SK-N-SH (cell line): Measurements from ENCODE around the gene IGFBP3. TPM values are rescaled to one million over a fixed set of nuclear protein-coding genes. Genes with fewer than 3 reads are reported as not detected.

ENCODE experiments used
- CTCF ChIA-PET: fragments of 300-600, 350-600 bp; formaldehyde crosslinking; extraction: SDS; loops from one replicate; lab custom pipeline; 2021; lab: Yijun Ruan, JAX
- POLR2A ChIA-PET: fragments of 350-600 bp; sonication (Branson Sonifier 250); formaldehyde crosslinking; extraction: SDS; loops from one replicate; lab custom pipeline; 2020; ENCODE audit warnings: antibody characterized with exemption, inconsistent platforms; lab: Yijun Ruan, JAX
- DNase-seq: peaks from one replicate; pipeline ENCODE4 v3.0.0; 2012
- H2AFZ ChIP-seq: fragments of 200-600 bp; sonication (generic); 2 replicates; pipeline ENCODE4 v1.8.1; 2016; ENCODE audit warnings: antibody characterized with exemption, mild to moderate bottlenecking, low read depth
- H3F3A ChIP-seq: fragments of 200-600 bp; sonication (generic); replicated peaks from 2 replicates; pipeline ENCODE3; 2016; ENCODE audit warnings: antibody characterized with exemption, mild to moderate bottlenecking; ENCODE audit not compliant: insufficient read depth
- H3K27ac ChIP-seq, 2 experiments: fragments of 200-500 bp in 1 of 2; fragments of 200-600 bp in 1 of 2; sonication (Bioruptor generic) in 1 of 2; sonication (generic), shearing (Covaris generic) in 1 of 2; 2 replicates each; pipeline versions ENCODE4 v1.5.1 to v1.6.1; 2014 to 2016; ENCODE audit warnings: low read depth in 2 of 2, inconsistent platforms in 1 of 2, low read length in 1 of 2, mild to moderate bottlenecking in 1 of 2, mixed read lengths in 1 of 2
- H3K27me3 ChIP-seq: fragments of 200-600 bp; sonication (generic), shearing (Covaris generic); 2 replicates; pipeline ENCODE4 v1.6.1; 2016; ENCODE audit warnings: mixed run types; ENCODE audit not compliant: insufficient read depth
- H3K36me3 ChIP-seq, 2 experiments: fragments of 200-500 bp in 1 of 2; fragments of 200-600 bp in 1 of 2; sonication (Bioruptor generic) in 1 of 2; sonication (generic) in 1 of 2; replicated peaks in 1 of 2; 2 replicates each; pipeline versions ENCODE3 to v1.5.1; 2014 to 2016; ENCODE audit warnings: low read length in 1 of 2, mild to moderate bottlenecking in 1 of 2; ENCODE audit not compliant: insufficient read depth in 2 of 2, control insufficient read depth in 1 of 2
- H3K4me1 ChIP-seq, 2 experiments: fragments of 200-500 bp in 1 of 2; fragments of 200-600 bp in 1 of 2; sonication (Bioruptor generic) in 1 of 2; sonication (generic), shearing (Covaris generic) in 1 of 2; 2 replicates each; pipeline versions ENCODE4 v1.5.1 to v1.6.1; 2014 to 2016; ENCODE audit warnings: low read depth in 1 of 2, low read length in 1 of 2, mixed run types in 1 of 2; ENCODE audit not compliant: insufficient read depth in 2 of 2, control insufficient read depth in 1 of 2
- H3K4me2 ChIP-seq: fragments of 200-600 bp; sonication (generic), shearing (Covaris generic); 2 replicates; pipeline ENCODE4 v1.6.1; 2017; ENCODE audit warnings: mixed run types
- H3K4me3 ChIP-seq, 2 experiments: fragments of 200-500 bp in 1 of 2; fragments of 200-600 bp in 1 of 2; sonication (Bioruptor generic) in 1 of 2; sonication (generic), shearing (Covaris generic) in 1 of 2; 2 replicates each; pipeline versions ENCODE4 v1.5.1 to v1.8.1; 2014 to 2016; ENCODE audit warnings: low read depth in 2 of 2, inconsistent platforms in 1 of 2, low read length in 1 of 2, mild to moderate bottlenecking in 1 of 2, mixed read lengths in 1 of 2, moderate library complexity in 1 of 2
- H3K79me2 ChIP-seq: fragments of 200-600 bp; sonication (generic); 2 replicates; pipeline ENCODE4 v1.8.1; 2017; ENCODE audit warnings: mild to moderate bottlenecking; ENCODE audit not compliant: insufficient read depth
- H3K9ac ChIP-seq: fragments of 200-600 bp; sonication (generic); 2 replicates; pipeline ENCODE4 v1.6.1; 2017; ENCODE audit warnings: mixed run types
- H3K9me2 ChIP-seq: fragments of 200-600 bp; sonication (generic); 2 replicates; pipeline ENCODE4 v1.6.1; 2017; ENCODE audit warnings: mixed run types
- H3K9me3 ChIP-seq: fragments of 200-600 bp; sonication (generic); 2 replicates; pipeline ENCODE4 v1.6.1; 2017; ENCODE audit warnings: mixed run types, mild to moderate bottlenecking, moderate library complexity
- H4K20me1 ChIP-seq: fragments of 200-600 bp; sonication (generic); 2 replicates; pipeline ENCODE4 v1.6.1; 2017; ENCODE audit warnings: mild to moderate bottlenecking, mixed run types; ENCODE audit not compliant: insufficient read depth
- CHD2 ChIP-seq: fragments of 150-350 bp; IDR thresholded peaks from 2 replicates; pipeline ENCODE4 v1.6.1; 2018; ENCODE audit warnings: low read length; ENCODE audit not compliant: partially characterized antibody
- CTCF ChIP-seq: fragments of 200-600 bp; sonication (generic); IDR thresholded peaks from 2 replicates; pipeline ENCODE4 v1.6.1; 2017; ENCODE audit warnings: antibody characterized with exemption, mild to moderate bottlenecking, moderate library complexity
- EP300 ChIP-seq, 2 experiments: IDR thresholded peaks; 2 replicates each; pipeline versions ENCODE4 v1.4.0 to v1.6.1; 2012; ENCODE audit warnings: borderline replicate concordance in 1 of 2, low read depth in 1 of 2, low read length in 1 of 2
- FOSL2 ChIP-seq: IDR thresholded peaks from 2 replicates; pipeline ENCODE4 v1.4.0; 2012; ENCODE audit warnings: low read depth, mild to moderate bottlenecking, moderate library complexity, borderline replicate concordance
- FOXJ3 ChIP-seq: sonication (generic); formaldehyde crosslinking; IDR thresholded peaks from 2 replicates; pipeline ENCODE4 v1.5.1; 2020; ENCODE audit warnings: mild to moderate bottlenecking, missing genetic modification reagents
- FOXM1 ChIP-seq: IDR thresholded peaks from 2 replicates; pipeline ENCODE4 v1.4.0; 2012; ENCODE audit warnings: low read depth, mild to moderate bottlenecking
- GABPA ChIP-seq: IDR thresholded peaks from 2 replicates; pipeline ENCODE4 v1.4.0; 2012; ENCODE audit warnings: low read depth, mild to moderate bottlenecking
- IRF3 ChIP-seq: fragments of 150-350 bp; IDR thresholded peaks from 2 replicates; pipeline ENCODE4 v1.6.1; 2016; ENCODE audit warnings: mild to moderate bottlenecking, low read depth, low read length
- JUND ChIP-seq: IDR thresholded peaks from 2 replicates; pipeline ENCODE4 v1.4.0; 2012
- MEF2A ChIP-seq: IDR thresholded peaks from 2 replicates; pipeline ENCODE4 v1.4.0; 2012; ENCODE audit warnings: low read depth, borderline replicate concordance
- MXI1 ChIP-seq: IDR thresholded peaks from 2 replicates; pipeline ENCODE4 v1.6.1; 2012; ENCODE audit warnings: mild to moderate bottlenecking, low read depth, low read length, improper control_type of control experiment
- NRF1 ChIP-seq: IDR thresholded peaks from 2 replicates; pipeline ENCODE4 v1.6.1; 2012; ENCODE audit warnings: low read depth, mild to moderate bottlenecking, low read length
- POLR2AphosphoS5 ChIP-seq: IDR thresholded peaks from 2 replicates; pipeline ENCODE4 v1.6.1; 2012; ENCODE audit warnings: low read depth, low read length
- RAD21 ChIP-seq: IDR thresholded peaks from 2 replicates; pipeline ENCODE4 v1.6.1; 2012; ENCODE audit warnings: mild to moderate bottlenecking, low read length
- RCOR1 ChIP-seq: fragments of 150-350 bp; IDR thresholded peaks from 2 replicates; pipeline ENCODE4 v1.6.1; 2017; ENCODE audit warnings: antibody characterized with exemption, low read length
- REST ChIP-seq: IDR thresholded peaks from 2 replicates; pipeline ENCODE4 v1.6.1; 2012; ENCODE audit warnings: mild to moderate bottlenecking, low read depth, low read length, moderate library complexity
- RFX5 ChIP-seq: IDR thresholded peaks from 2 replicates; pipeline ENCODE4 v1.6.1; 2012; ENCODE audit warnings: mild to moderate bottlenecking, improper control_type of control experiment, low read length
- SIN3A ChIP-seq: IDR thresholded peaks from 2 replicates; pipeline ENCODE4 v1.6.1; 2012; ENCODE audit warnings: low read depth, mild to moderate bottlenecking, low read length, moderate library complexity, borderline replicate concordance
- SMC3 ChIP-seq: IDR thresholded peaks from 2 replicates; pipeline ENCODE4 v1.6.1; 2012; ENCODE audit warnings: low read depth, low read length, improper control_type of control experiment
- TCF12 ChIP-seq: IDR thresholded peaks from 2 replicates; pipeline ENCODE4 v1.4.0; 2012
- TEAD4 ChIP-seq: IDR thresholded peaks from 2 replicates; pipeline ENCODE4 v1.4.0; 2012; ENCODE audit warnings: mild to moderate bottlenecking, borderline replicate concordance; ENCODE audit not compliant: insufficient read depth
- USF1 ChIP-seq: IDR thresholded peaks from 2 replicates; pipeline ENCODE4 v1.4.0; 2012; ENCODE audit warnings: low read depth, borderline replicate concordance
- YY1 ChIP-seq: IDR thresholded peaks from 2 replicates; pipeline ENCODE4 v1.4.0; 2012; ENCODE audit warnings: low read depth, mild to moderate bottlenecking
- WGBS: methylation state at CpG from one replicate; pipeline ENCODE4 v1.1.6; 2017; ENCODE audit warnings: low lambda C conversion rate; 5-methylcytosine and 5-hydroxymethylcytosine counted together
- polyA plus RNA-seq, 3 experiments: library from polyadenylated mRNA; depleted of rRNA; stranded (reverse); fragments of >200 nt; gene quantifications; 2 replicates each; pipeline ENCODE4 v1.2.3, GENCODE V29; 2012

The IGFBP3 gene
- polyA plus RNA-seq, 1 of the 3 experiments (the other 2 are of a cell fraction), result 51.2 TPM

- TF ChIP-seq REST, result no peak
- TF ChIP-seq JUND, result no peak
- TF ChIP-seq YY1, result no peak
- 0 out of 2 replicates have a peak, but pooled peaks have one; percentile 14 for TF ChIP-seq SMC3
- TF ChIP-seq EP300 (IDR thresholded peaks at IDR 0.05; ENCODE audit: borderline replicate concordance in 1 of 2, low read depth in 1 of 2, low read length in 1 of 2), result no peak
- TF ChIP-seq CTCF, result peak; percentile 33
- TF ChIP-seq FOXM1, result no peak
- no peak for TF ChIP-seq TEAD4
- TF ChIP-seq POLR2AphosphoS5, result no peak
- TF ChIP-seq SIN3A, result no peak
- no peak for TF ChIP-seq GABPA
- no peak for TF ChIP-seq NRF1
- no peak for TF ChIP-seq RCOR1
These were observed 17.7 kb upstream of the IGFBP3 start (continued) for GRCh38 chr7:45938626-45939302.

GRCh38 chr7:45937862-45938261, 16.8 kb upstream of the IGFBP3 start:
- H3K79me2 ChIP-seq, result no peaks in the 10 kb centered on the region
- ChIA-PET POLR2A (no interaction called here), CTCF (interaction anchor here (0.9 to 9.0 kb wide), 5 partner anchors 9 to 1242 kb away, joined by 3 to 128 read pairs (median 3); partner anchors contain the start of gene IGFBP3)
- no peaks in the 10 kb centered on the region for H3F3A ChIP-seq
- 67% methylated on average over 2 of the region's 2 CpGs for WGBS
- no peak for DNase-seq
- no peaks in the 10 kb centered on the region for H4K20me1 ChIP-seq
- H3K9me3 ChIP-seq, result no peaks in the 10 kb centered on the region
- no peaks in the 10 kb centered on the region for H3K36me3 ChIP-seq
- H3K27ac ChIP-seq, result no peak overlapping the region
- H3K9me2 ChIP-seq, result no peaks in the 10 kb centered on the region
- no peak overlapping the region for H3K4me2 ChIP-seq
- H3K4me1 ChIP-seq, result no peaks in the 10 kb centered on the region
- H3K9ac ChIP-seq, result no peak overlapping the region
- no peak overlapping the region for H3K4me3 ChIP-seq
- H2AFZ ChIP-seq, result no peak overlapping the region
- H3K27me3 ChIP-seq, result no peaks in the 10 kb centered on the region
- TF ChIP-seq FOXJ3 (no peak), CHD2 (no peak), RAD21 (no peak), SMC3 (no peak), FOSL2 (no peak), RFX5 (no peak), SIN3A (no peak), USF1 (no peak), TCF12 (no peak), MEF2A (no peak), IRF3 (no peak), MXI1 (no peak)
